Measurements from ENCODE around the gene KCNMA1.

DNA sequence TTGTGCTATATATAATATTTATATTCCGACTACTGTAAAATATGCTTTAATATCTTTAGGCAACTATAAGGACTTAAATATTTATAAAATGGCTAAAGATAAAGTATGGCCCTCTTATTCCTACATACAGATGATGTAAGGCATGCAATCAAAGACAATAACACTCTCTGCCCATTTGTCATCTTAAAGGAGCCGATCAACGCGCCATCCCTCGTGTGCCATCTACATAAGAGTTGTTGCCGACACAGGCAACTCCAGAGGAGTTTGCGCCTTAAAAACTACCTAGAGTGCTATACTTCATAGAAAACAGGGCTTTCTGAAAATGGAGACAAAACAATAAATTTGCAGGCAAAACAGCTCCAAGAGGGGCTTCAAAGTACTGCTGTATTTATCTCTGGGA is 709.0 kb downstream of the KCNMA1 start:
- TF ChIP-seq, protein P1, sequence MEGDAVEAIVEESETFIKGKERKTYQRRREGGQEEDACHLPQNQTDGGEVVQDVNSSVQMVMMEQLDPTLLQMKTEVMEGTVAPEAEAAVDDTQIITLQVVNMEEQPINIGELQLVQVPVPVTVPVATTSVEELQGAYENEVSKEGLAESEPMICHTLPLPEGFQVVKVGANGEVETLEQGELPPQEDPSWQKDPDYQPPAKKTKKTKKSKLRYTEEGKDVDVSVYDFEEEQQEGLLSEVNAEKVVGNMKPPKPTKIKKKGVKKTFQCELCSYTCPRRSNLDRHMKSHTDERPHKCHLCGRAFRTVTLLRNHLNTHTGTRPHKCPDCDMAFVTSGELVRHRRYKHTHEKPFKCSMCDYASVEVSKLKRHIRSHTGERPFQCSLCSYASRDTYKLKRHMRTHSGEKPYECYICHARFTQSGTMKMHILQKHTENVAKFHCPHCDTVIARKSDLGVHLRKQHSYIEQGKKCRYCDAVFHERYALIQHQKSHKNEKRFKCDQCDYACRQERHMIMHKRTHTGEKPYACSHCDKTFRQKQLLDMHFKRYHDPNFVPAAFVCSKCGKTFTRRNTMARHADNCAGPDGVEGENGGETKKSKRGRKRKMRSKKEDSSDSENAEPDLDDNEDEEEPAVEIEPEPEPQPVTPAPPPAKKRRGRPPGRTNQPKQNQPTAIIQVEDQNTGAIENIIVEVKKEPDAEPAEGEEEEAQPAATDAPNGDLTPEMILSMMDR (IDR thresholded peaks at IDR 0.05): no peak
- TF ChIP-seq RCOR1 (IDR thresholded peaks at IDR 0.05; ENCODE audit: low read length) (no peak), EP300 (IDR thresholded peaks at IDR 0.05; ENCODE audit: borderline replicate concordance in 1 of 2, low read depth in 1 of 2, low read length in 1 of 2) (no peak)
- TF ChIP-seq, protein P2, sequence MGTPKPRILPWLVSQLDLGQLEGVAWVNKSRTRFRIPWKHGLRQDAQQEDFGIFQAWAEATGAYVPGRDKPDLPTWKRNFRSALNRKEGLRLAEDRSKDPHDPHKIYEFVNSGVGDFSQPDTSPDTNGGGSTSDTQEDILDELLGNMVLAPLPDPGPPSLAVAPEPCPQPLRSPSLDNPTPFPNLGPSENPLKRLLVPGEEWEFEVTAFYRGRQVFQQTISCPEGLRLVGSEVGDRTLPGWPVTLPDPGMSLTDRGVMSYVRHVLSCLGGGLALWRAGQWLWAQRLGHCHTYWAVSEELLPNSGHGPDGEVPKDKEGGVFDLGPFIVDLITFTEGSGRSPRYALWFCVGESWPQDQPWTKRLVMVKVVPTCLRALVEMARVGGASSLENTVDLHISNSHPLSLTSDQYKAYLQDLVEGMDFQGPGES (IDR thresholded peaks at IDR 0.05; ENCODE audit: low read depth, low read length): no peak

Data from SK-N-SH (cell line).